Measurements from ENCODE around the gene EPC2. TPM values are rescaled to one million over a fixed set of nuclear protein-coding genes. Genes with fewer than 3 reads are reported as not detected.
"Not testable (repeated sequence)": the region's sequence is repeated elsewhere in the genome, so short reads cannot be mapped to it uniquely, and the experiment has no call there.

The EPC2 gene
- total RNA-seq, 1 donor from 2014 or later: 51.2 TPM

DNA sequence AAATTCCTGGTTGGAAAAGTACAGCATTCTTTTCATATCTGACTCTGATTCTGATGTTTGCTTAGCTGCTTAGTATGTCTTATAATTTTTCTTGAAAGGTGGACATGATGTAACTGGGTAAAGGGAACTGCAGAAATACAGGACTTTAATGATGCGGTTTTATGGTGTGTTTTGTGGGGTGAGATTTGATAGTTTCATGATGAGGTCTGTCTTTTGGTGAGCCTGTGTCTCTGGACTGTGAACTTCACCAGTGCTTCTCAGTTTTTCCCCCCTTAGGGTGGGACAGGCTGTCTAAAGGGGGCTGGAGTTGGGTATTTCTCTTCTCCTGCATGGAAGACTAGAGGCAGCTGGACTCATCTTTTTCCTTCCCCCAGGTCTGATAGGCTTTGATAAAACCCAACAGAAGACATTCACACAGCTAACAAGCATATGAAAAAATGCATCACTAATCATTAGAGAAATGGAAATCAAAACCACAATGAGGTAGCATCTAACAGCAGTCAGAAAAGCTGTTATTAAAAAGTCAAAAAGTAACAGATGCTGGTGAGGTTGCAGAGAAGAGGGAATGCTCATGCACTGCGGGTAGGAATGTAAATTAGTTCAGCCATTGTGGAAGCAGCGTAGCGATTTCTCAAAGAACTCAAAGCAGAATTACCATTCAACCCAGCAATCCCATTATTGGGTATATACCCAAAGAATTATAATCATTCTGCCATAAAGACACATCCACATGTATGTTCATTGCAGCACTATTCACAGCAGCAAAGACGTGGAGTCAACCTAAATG, 77.6 kb downstream of the EPC2 start:
- no peak for DNase-seq (ENCODE audit: low spot score)

GRCh38 chr2:148725564-148725963, 81.0 kb downstream of the EPC2 start:
- no peak for DNase-seq (ENCODE audit: low spot score)

DNA sequence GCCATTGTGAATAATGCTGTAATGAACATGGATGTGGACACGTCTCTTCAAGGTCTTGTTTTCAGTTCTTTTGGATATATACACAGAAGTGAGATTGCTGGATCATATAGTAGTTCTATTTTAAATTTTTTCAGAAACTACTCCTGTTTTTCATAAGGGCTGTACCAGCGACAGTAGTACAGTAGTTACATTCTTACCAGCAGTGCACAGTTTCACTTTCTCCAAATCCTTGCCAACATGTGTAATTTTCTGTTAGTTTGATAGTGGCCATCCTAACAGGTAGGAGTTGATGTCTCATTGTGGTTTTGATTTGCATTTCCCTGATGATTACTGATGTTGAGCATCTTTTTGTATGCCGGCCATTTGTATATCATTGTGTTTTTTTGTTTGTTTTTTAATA, 81.7 kb downstream of the EPC2 start:
- no peak for DNase-seq (ENCODE audit: low spot score)

DNA sequence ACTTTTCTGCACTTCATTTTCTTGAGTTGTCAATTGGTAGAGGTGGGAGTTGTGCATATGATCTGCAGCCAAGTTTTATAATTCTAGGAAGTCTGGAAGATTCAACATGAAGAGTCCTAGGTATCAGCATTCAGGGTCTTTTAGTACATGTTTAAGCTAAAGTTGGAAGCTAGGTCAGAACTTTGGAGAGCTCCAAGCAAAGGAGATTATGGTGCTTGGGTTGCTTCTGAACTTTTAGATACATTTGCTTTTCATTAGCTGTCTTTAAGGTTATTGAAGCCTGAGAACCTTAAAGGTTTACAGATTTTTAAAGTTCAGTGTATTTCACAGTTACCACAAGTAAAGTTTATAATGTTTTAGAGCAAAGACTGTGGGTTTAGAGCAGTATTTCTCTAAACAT, 85.5 kb downstream of the EPC2 start:
- DNase-seq (ENCODE audit: low spot score): no peak

DNA sequence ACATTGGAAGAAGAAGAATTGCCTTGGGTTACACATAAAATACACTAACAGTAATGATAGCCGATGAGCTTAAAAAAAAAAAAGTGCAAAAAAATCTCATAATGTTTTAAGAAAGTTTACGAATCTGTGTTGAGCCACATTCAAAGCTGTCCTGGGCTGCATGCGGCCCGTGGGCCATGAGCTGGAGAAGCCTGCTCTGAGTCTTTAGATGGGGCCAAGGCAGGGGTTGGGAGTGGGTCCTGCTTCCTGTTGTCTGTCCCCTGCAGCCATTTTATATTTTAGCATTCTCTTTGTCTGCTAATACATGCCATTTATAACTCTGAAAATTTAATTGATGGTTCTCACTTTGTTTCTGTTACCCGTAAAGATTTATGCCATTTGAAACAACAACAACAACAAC, 93.2 kb downstream of the EPC2 start:
- no peak for DNase-seq (ENCODE audit: low spot score)

DNA sequence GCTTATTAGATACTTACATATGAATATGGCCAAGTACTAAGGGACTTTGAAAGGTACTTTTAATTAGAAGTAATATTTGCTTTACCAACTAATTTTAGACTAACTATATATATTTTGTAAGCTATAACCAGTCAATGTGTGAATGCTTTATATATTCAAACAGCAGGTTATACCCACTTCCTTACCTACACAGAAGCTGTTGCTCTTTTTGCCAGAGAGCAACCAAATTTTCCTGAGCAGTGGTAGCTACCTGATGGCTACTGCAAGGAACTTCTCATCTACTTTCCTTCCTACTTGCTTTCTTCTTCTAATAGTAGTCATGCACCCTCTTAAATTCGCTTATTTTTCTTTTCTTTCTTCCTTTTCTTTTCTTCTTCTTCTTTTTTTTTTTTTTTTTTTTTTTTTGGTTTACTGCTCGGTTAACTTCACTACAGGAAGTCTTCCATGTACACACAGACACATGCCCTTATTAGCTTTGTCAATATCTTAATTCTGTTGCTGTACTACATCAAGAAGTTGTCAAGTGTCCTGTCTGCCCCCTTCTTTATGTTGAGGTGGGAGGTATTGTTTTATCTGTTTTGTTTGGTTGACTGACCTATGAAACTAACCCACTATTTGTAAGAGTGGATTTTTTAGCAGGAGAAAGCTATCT, 95.0 kb downstream of the EPC2 start:
- DNase-seq (ENCODE audit: low spot score): no peak

DNA sequence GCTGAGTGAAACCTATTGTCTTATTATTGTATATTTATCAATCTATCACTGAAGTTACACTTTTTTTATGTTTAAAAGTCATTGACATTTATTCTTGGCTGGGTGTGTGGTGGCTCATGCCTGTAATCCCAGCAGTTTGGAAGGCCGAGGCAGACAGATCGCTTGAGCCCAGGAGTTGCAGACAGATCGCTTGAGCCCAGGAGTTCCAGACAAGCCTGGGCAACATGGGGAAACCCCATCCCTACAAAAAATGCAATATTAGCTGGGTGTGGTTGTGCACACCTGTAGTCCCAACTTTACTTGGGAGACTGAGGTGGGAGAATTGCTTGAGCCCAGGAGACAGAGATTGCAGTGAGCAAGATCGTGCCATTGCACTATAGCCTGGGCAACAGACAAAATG, 97.8 kb downstream of the EPC2 start:
- DNase-seq (ENCODE audit: low spot score): no peak

DNA sequence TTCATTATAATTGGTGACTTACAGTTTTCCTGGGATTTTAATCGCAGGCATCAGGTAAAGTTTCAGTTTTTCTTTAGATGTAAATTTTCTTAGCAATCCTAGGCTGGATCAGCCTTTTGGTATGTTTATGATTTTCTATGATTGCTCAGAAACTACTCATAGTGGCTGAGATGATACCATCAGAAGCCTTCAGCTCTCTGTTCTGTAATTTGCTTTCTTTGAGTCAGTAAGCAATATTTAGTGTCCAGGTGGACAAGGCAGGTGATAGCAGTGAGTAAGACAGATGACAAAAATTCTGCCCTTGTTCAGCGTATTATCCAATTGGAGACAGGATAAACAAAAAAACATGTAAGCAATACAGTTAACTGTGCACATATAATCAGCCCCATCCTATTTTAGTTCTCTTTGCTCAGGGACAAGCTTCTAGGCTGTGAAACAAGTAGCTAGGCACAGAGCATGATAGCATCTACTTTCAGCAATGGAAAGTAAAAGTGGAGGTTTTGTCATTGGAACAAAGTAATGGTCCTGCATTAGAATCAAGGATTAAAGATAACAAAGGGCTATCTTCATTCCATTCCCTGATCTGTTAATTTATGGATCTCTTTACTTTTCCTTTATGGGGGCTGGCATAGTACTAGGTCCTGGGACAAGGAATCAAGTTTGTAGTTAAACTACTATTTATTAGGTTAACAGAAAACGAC, 100.8 kb downstream of the EPC2 start:
- no peak for DNase-seq (ENCODE audit: low spot score)

- DNase-seq (ENCODE audit: low spot score): no peak
Measured at GRCh38 chr2:148746973-148747372, 102.4 kb downstream of the EPC2 start.

- no peak for DNase-seq (ENCODE audit: low spot score)
Measured at GRCh38 chr2:148751907-148752306, 107.4 kb downstream of the EPC2 start.

- DNase-seq (ENCODE audit: low spot score): no peak
Measured at GRCh38 chr2:148752977-148753376, 108.4 kb downstream of the EPC2 start.

GRCh38 chr2:148754864-148755263, 110.3 kb downstream of the EPC2 start:
- no peak for DNase-seq (ENCODE audit: low spot score)

DNA sequence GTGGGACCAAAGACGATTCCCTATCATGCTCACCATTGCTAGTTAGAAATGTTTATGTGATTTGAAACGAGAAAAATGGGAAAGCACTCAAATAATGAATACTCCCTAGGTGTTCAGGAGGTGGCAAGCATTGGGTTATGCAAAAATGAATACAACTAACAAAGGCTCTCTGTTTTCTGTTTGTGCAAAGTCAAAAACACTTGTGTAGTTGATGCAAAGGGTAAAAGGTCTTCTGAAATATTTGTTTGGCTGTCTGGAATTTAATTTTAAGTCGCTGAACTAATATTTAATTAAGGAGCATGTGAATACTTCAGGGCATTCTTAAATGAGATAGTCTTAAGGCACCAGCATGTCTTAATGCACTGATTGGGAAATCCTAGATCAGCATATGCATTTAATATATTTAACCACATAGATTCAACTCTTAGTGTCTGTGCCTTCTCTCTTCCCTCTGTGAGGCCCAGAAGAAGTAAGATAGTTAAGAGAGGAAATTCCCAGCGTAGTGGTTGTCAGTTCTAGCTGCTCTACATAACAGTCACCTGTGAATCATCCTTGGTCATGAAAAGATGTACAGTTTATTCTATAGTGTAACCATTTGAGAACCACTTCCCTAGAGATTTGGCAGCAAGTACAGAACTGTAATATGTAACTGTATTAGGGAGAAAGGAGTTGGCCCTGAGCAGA, 111.9 kb downstream of the EPC2 start:
- DNase-seq (ENCODE audit: low spot score): no peak

DNA sequence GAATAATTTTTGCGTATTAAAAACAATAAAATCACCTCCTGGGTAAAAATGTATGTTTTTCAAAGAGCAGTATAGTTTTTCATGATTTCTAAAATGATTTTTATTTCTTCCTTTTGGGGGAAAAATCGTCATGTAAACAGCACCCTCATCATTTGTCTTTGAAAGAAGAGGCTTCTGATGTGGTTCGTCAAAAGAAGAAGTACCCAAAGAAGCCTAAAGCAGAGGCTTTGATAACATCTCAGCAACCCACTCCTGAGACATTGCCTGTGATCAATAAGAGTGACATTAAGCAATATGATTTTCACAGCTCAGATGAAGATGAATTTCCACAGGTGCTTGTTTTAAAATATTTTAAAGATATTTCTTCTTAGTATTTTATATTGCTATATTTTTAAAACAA, 120.3 kb downstream of the EPC2 start:
- no peak for DNase-seq (ENCODE audit: low spot score)

DNA sequence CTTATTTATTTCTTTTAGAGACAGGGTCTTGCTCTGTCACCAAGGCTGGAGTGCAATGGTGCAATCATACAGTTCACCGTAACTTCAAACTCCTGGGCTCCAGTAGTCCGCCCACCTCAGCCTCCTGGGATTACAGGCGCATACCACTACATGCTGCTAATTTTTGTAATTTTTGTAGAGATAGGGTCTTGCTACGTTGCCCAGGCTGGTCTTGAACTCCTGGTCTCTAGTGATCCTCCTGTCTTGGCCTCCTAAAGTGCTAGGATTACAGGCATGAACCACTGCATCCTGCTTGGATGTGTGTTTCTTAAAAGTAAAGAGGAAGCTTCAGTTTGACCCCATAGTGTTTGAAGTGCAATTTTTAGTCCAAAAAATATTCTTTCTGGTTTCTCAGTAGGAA, 125.5 kb downstream of the EPC2 start:
- no peak for DNase-seq (ENCODE audit: low spot score)

- no peak for DNase-seq (ENCODE audit: low spot score)
Measured at GRCh38 chr2:148781544-148781943, 137.0 kb downstream of the EPC2 start.

GRCh38 chr2:148789059-148789458, 144.5 kb downstream of the EPC2 start:
- DNase-seq (ENCODE audit: low spot score): no peak

- DNase-seq (ENCODE audit: low spot score): not testable (repeated sequence)
Measured at GRCh38 chr2:148790172-148790571, 145.6 kb downstream of the EPC2 start.

DNA sequence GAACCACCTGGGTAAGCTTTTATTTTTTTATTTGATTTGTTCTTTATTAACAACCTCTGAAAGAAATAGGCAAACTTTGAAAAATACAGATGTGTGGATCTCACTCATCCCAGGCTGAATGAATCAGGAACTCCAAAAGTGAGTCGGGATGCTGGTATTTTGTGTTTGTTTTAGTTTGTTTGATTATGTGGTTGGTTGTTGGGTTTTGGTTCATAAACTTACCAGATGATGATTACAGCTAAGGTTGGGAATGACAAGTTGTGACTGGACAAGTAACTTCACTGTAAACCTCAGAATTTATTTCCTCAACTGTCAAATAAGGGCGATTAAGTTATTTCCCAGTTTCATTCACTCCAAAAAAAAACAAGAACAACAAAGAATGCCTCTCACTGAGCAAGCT, 150.0 kb downstream of the EPC2 start:
- no peak for DNase-seq (ENCODE audit: low spot score)

DNA sequence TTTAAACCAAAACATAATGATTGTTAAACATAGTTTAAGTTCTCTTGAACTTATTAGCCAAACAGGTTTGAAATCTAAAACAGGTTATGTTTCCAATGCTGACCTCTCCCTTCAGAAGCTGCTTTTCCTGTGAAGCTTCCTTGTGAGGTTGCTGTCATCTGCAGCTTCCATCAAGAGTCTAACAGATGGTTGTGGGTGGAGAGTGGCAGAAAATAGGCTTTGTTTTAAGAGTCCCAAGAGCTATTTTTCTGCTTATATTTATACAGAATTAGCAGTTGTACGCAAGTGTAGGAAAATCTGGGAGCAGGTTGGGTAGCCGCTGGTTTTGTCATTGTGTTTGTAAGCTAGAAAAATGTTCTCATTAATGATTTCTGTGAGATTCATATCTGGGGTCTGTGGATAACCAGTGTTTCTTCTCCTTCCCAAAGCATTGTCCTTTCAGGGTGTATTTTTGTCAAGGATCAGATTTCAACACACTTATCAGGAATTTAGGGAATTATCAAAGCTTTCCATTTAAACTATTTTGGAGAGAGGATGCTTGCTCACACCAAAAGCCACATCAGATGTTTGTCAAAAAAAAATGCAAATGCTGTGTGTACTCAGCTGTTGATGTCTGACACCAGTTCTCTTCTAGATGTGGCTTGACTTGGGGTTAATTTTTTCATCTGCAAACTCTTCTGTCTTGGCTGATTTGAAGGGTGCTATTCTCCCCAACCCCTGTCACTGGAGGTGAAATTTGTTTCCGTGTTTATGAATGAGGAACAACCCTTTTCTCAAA, 152.4 kb downstream of the EPC2 start:
- DNase-seq (ENCODE audit: low spot score): no peak

- no peak for DNase-seq (ENCODE audit: low spot score)
Measured at GRCh38 chr2:148802448-148803220, 158.1 kb downstream of the EPC2 start.
